B cell (primary cell): ENCODE data around the gene XRCC6. TPM values are rescaled to one million over a fixed set of nuclear protein-coding genes. Genes with fewer than 3 reads are reported as not detected.

ENCODE experiments used
- ATAC-seq: fragments of 200-7000 bp; cut with Tn5 transposase; one replicate; pipeline ENCODE4 v1.10.0; 2021; ENCODE audit warnings: low read depth, mild to moderate bottlenecking, moderate number of reproducible peaks, moderate library complexity
- CTCF ChIA-PET: fragments of 350-600 bp; sonication (Branson Sonifier 250); formaldehyde crosslinking; loops from one replicate; lab custom pipeline; 2021; ENCODE audit warnings: antibody characterized with exemption, inconsistent platforms; lab: Charles Lee
- POLR2A ChIA-PET: fragments of 350-600 bp; sonication (Branson Sonifier 250); formaldehyde crosslinking; loops from one replicate; lab custom pipeline; 2021; ENCODE audit warnings: antibody characterized with exemption; lab: Charles Lee
- DNase-seq: peaks from one replicate; pipeline ENCODE4 v3.0.0; 2013
- H2AFZ ChIP-seq: 2 replicates; pipeline ENCODE4 v1.6.1; 2012; ENCODE audit warnings: mild to moderate bottlenecking, low read depth, low read length; ENCODE audit not compliant: insufficient read depth, poor library complexity, severe bottlenecking
- H3K27ac ChIP-seq, 2 donors: 1 replicate in 1 of 2; 2 replicates in 1 of 2; pipeline ENCODE4 v1.5.1; 2012 to 2013; ENCODE audit warnings: low read length in 2 of 2, mild to moderate bottlenecking in 2 of 2, moderate library complexity in 1 of 2
- H3K27me3 ChIP-seq, 4 experiments: fragments of 200-600 bp in 1 of 4; sonication (generic) in 1 of 4; replicated peaks in 1 of 4; 1 replicate in 2 of 4; 2 replicates in 2 of 4; pipeline versions ENCODE4 v1.6.1 to v1.7.0; 2013 to 2016; ENCODE audit warnings: low read length in 3 of 4, mild to moderate bottlenecking in 2 of 4, mixed read lengths in 1 of 4, moderate library complexity in 1 of 4; ENCODE audit not compliant: insufficient read depth in 4 of 4, control insufficient read depth in 3 of 4; ENCODE audit errors: control extremely low read depth in 1 of 4
- H3K36me3 ChIP-seq, 2 experiments: replicated peaks in 1 of 2; 1 replicate in 1 of 2; 2 replicates in 1 of 2; pipeline versions ENCODE4 v1.6.1 to v1.7.1; 2013; ENCODE audit warnings: low read length in 1 of 2; ENCODE audit not compliant: insufficient read depth in 2 of 2, control insufficient read depth in 1 of 2; ENCODE audit errors: control extremely low read depth in 1 of 2, extremely low read depth in 1 of 2
- H3K4me1 ChIP-seq, 2 donors: fragments of 200-600 bp in 1 of 2; sonication (generic) in 1 of 2; 1 replicate in 1 of 2; 2 replicates in 1 of 2; pipeline versions ENCODE4 v1.5.1 to v1.6.1; 2013 to 2017; ENCODE audit warnings: low read length in 2 of 2; ENCODE audit not compliant: control insufficient read depth in 2 of 2, insufficient read depth in 2 of 2
- H3K4me2 ChIP-seq: replicated peaks from 2 replicates; pipeline ENCODE3; 2012; ENCODE audit warnings: mild to moderate bottlenecking, low read depth, low read length; ENCODE audit not compliant: poor library complexity, severe bottlenecking
- H3K4me3 ChIP-seq, 5 experiments: fragments of 200-600 bp in 1 of 5; sonication (generic) in 1 of 5; 1 replicate in 3 of 5; 2 replicates in 2 of 5; pipeline versions ENCODE4 v1.5.1 to v1.7.0; 2011 to 2016; ENCODE audit warnings: low read length in 4 of 5, mild to moderate bottlenecking in 4 of 5, low read depth in 2 of 5, control low read depth in 1 of 5, moderate library complexity in 1 of 5; ENCODE audit not compliant: insufficient read depth in 1 of 5; ENCODE audit errors: control extremely low read depth in 1 of 5, extremely low read depth in 1 of 5
- H3K79me2 ChIP-seq: fragments of 200-600 bp; sonication (generic); one replicate; pipeline ENCODE4 v1.6.0; 2016; ENCODE audit warnings: low read length; ENCODE audit not compliant: control insufficient read depth, insufficient read depth
- H3K9ac ChIP-seq: fragments of 200-600 bp; sonication (generic); 2 replicates; pipeline ENCODE4 v1.6.1; 2017; ENCODE audit warnings: mild to moderate bottlenecking, low read length, moderate library complexity
- H3K9me3 ChIP-seq, 3 donors: one replicate each; pipeline versions ENCODE4 v1.6.1 to v1.7.1; 2013; ENCODE audit warnings: low read length in 2 of 3; ENCODE audit not compliant: control insufficient read depth in 2 of 3, insufficient read depth in 1 of 3; ENCODE audit errors: control extremely low read depth in 1 of 3
- H4K20me1 ChIP-seq: 2 replicates; pipeline ENCODE4 v1.6.0; 2012; ENCODE audit warnings: mild to moderate bottlenecking, low read length; ENCODE audit not compliant: insufficient read depth, control insufficient read depth, poor library complexity, severe bottlenecking
- H3K27ac Mint-ChIP-seq: one replicate; pipeline ENCODE4 v1.8.0; 2021; ENCODE audit warnings: mixed read lengths
- H3K27me3 Mint-ChIP-seq: one replicate; pipeline ENCODE4 v1.8.0; 2021; ENCODE audit warnings: mixed read lengths
- H3K4me1 Mint-ChIP-seq: one replicate; pipeline ENCODE4 v1.8.0; 2021; ENCODE audit warnings: mixed read lengths
- H3K4me3 Mint-ChIP-seq: one replicate; pipeline ENCODE4 v1.8.0; 2021; ENCODE audit warnings: mixed read lengths
- H3K9me3 Mint-ChIP-seq: one replicate; pipeline ENCODE4 v1.8.0; 2022; ENCODE audit warnings: mixed read lengths; ENCODE audit not compliant: insufficient read depth
- CTCF ChIP-seq: fragments of 200-600 bp; IDR thresholded peaks from one replicate; pipeline ENCODE4 v1.8.0; 2022; ENCODE audit warnings: antibody characterized with exemption, mild to moderate bottlenecking
- EZH2 ChIP-seq: IDR thresholded peaks from 2 replicates; pipeline ENCODE4 v1.6.1; 2012; ENCODE audit warnings: borderline replicate concordance, low read depth, mild to moderate bottlenecking, moderate library complexity, low read length; ENCODE audit not compliant: insufficient read depth, poor library complexity, severe bottlenecking
- WGBS: methylation state at CpG from one replicate; pipeline ENCODE4 v1.1.5; 2013; ENCODE audit warnings: missing lambda C conversion rate; ENCODE audit not compliant: insufficient coverage; 5-methylcytosine and 5-hydroxymethylcytosine counted together
- intact Hi-C: fragments of 100-400 bp; cut with micrococcal nuclease; formaldehyde crosslinking; loops from one replicate; pipeline ENCODE4 v1.10.0; 2022
- polyA plus RNA-seq: library from polyadenylated mRNA; depleted of rRNA; stranded (reverse); fragments of >200 nt; gene quantifications from 2 replicates; pipeline ENCODE4 v1.2.3, GENCODE V29; 2012
- total RNA-seq, 2 donors: library from RNA; stranded (reverse); fragments of 120-200 nt in 1 of 2; gene quantifications; 1 replicate in 1 of 2; 2 replicates in 1 of 2; pipeline versions ENCODE4 v1.2.3 to v1.2.4, GENCODE V29; 2013 to 2022

XRCC6 gene
- total and polyA plus RNA-seq, 2 donors (not counting 1 experiment from before 2014, with no cell fraction given): 55.4 to 180 TPM

GRCh38 chr22:41579297-41579996, 41.6 kb upstream of the XRCC6 start:
- Histone ChIP-seq H4K20me1 (no peaks in the 10 kb centered on the region), H3K79me2 (no peaks in the 10 kb centered on the region), H3K36me3 (peaks cover 0 to 22% of the 10 kb centered on the region in 2 experiments), H3K9me3 (no peaks in the 10 kb centered on the region), H3K4me3 (no peak overlapping the region), H3K27ac (no peak overlapping the region), H3K4me2 (no peak overlapping the region), H3K27me3 (no peaks in the 10 kb centered on the region), H2AFZ (no peak overlapping the region), H3K9ac (no peak overlapping the region), H3K4me1 (no peaks in the 10 kb centered on the region)
- H3K9me3 Mint-ChIP-seq: no peaks in the 10 kb centered on the region
- H3K4me1 Mint-ChIP-seq: no peaks in the 10 kb centered on the region
- H3K27ac Mint-ChIP-seq: no peak overlapping the region
- intact Hi-C loops: no loop called here
- ChIA-PET CTCF (no interaction called here), POLR2A (interaction anchor here (0.6 kb wide), 1 partner anchor 315 kb away, joined by 3 read pairs; no protein-coding TSS in a partner anchor)
- no peak for TF ChIP-seq EZH2
- no peak for TF ChIP-seq CTCF
- no peak for ATAC-seq
- no peaks in the 10 kb centered on the region for H3K27me3 Mint-ChIP-seq
- H3K4me3 Mint-ChIP-seq: no peak overlapping the region
- DNase-seq: no peak
- 99% methylated on average over 12 of the region's 12 CpGs for WGBS

- no peaks in the 10 kb centered on the region for H3K4me1 Mint-ChIP-seq
- H3K4me3 Mint-ChIP-seq: no peak overlapping the region
- POLR2A ChIA-PET: no interaction called here
- H3K27me3 Mint-ChIP-seq: no peaks in the 10 kb centered on the region
- H3K79me2 ChIP-seq: no peaks in the 10 kb centered on the region
- no peaks in the 10 kb centered on the region for H4K20me1 ChIP-seq
- no peak overlapping the region for H3K27ac ChIP-seq
- DNase-seq (no peak), ATAC-seq (no peak)
- CTCF ChIA-PET: no interaction called here
- intact Hi-C loops: no loop called here
- no peaks in the 10 kb centered on the region for H3K27me3 ChIP-seq
- no peak overlapping the region for H3K4me3 ChIP-seq
- no peak overlapping the region for H3K4me2 ChIP-seq
- H2AFZ ChIP-seq: no peak overlapping the region
- no peak overlapping the region for H3K27ac Mint-ChIP-seq
- no peaks in the 10 kb centered on the region for H3K4me1 ChIP-seq
- WGBS: 97% methylated on average over 6 of the region's 6 CpGs
- no peaks in the 10 kb centered on the region for H3K9me3 Mint-ChIP-seq
- H3K9me3 ChIP-seq: no peaks in the 10 kb centered on the region
- H3K9ac ChIP-seq: no peak overlapping the region
- TF ChIP-seq CTCF: no peak
- TF ChIP-seq EZH2: no peak
- H3K36me3 ChIP-seq: peaks cover 0 to 22% of the 10 kb centered on the region in 2 experiments
Observed at GRCh38 chr22:41579997-41580355, 41.1 kb upstream of the XRCC6 start.
